T-helper 22 cell (primary cell): ENCODE measurements around the gene C15orf39.

Source experiments
- DNase-seq: peaks from one replicate; pipeline ENCODE4 v3.0.0-alpha.2; 2020; ENCODE audit warnings: low read depth

Gene C15orf39

DNA sequence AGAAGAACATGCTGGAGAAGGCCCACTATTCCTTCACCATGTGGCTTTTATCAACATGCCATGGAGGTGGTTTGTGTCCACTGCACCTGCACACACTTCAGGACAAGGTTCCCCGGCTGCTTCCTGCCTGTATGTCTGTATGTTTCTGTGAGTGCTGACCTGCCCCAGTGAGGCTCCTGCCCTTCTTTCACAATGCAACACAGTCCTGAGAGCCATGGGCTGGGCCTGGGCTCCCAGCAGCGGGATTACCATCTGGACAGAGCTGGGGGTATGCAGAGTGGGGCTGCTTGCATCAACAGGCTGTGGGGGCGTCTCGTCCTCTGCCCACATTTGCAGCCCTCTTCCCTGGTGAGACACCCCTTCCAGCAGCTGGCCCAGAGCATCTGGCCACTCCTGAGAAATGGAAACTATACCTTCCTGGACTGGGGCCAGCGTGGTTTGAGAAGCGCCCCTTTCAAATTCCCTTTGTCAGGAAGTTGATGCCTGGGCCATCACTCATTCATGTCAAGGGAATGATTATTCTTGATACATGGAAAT, 29.3 kb upstream of the C15orf39 start:
- DNase-seq: no peak

- DNase-seq: no peak
Measured at GRCh38 chr15:75174102-75174501, 27.6 kb upstream of the C15orf39 start.

- no peak for DNase-seq
Measured at GRCh38 chr15:75174729-75175128, 27.0 kb upstream of the C15orf39 start.

- no peak for DNase-seq
Measured at GRCh38 chr15:75176396-75176761, 25.3 kb upstream of the C15orf39 start.

- no peak for DNase-seq
Measured at GRCh38 chr15:75177360-75178071, 24.2 kb upstream of the C15orf39 start.

DNA sequence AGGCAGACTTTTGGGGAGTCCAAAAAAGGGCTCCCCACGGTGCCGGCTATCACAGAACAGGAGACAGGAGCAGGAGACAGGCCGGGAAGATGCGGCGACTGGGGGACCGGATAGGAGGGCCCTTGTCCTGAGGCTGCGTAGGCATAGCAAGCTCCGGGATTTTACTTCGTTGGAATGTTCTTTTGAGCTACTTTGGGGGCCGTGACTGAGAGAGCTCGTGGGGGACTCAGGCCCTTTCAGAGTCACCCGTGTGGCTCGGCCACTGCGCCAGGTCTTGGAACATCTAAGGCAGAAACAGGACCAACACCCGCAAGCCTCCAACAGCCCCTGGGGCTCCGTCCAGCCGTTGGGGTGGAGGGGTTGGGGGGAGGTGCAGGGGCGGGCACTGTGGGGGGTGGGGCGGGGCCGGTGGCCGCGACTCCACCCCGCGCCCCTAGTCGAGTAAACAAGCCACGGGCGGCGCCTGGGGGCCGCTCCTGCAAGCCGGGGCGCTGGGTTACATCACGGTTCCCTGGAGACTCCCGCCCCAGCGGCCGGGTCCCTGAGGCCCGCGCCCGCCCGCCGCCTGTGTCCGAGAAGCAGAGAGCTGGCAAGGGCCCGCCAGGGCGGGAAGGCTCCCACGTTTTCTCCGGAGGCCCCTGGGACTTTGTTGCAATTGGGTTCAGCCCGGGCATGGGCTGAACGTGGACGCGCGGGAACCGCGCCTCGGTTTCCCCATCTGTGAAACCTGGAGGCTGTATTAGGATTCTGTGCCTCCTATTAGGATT, 23.3 kb upstream of the C15orf39 start:
- no peak for DNase-seq

- DNase-seq: no peak
Measured at GRCh38 chr15:75178938-75179745, 22.5 kb upstream of the C15orf39 start.

- no peak for DNase-seq
Measured at GRCh38 chr15:75179746-75180140, 21.9 kb upstream of the C15orf39 start.

GRCh38 chr15:75181780-75182179, 19.9 kb upstream of the C15orf39 start:
- DNase-seq: no peak

- no peak for DNase-seq
Measured at GRCh38 chr15:75182187-75183131, 19.2 kb upstream of the C15orf39 start.

DNA sequence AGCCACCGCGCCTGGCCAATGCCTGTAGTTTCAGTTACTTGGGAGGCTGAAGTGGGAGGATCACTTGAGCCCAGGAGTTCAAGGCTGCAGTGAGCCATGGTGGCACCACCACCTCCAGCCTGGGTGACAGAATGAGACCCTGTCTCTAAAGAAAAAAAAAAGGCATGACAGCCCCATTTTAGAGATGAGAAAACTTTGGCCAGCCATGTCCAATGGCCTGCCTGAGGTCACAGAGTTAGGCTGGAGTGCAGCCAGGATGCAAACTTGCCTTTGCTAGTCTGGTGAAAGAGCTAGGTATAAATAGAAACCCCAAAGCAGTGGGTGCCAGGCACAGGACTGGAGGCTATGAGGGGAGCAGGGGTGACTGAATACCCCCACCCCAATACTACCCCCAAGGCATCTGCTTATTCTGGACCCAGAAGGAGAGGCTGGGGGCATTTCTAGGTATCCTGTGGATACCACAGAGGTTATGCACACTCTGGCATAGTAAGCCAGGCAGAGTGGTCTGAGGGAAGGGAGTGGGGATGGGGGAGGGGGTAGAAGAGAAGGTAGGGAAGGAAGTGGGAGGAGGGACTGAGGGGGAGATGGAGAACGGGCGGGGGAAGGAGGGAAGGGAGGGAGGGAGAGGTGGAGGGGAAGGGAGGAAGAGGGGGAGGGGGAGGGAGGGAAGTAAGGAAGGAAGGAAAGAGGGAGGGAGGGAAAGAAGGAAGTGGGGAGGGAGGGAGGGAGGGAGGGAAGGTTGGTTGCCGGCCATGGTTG, 16.2 kb upstream of the C15orf39 start:
- no peak for DNase-seq

DNA sequence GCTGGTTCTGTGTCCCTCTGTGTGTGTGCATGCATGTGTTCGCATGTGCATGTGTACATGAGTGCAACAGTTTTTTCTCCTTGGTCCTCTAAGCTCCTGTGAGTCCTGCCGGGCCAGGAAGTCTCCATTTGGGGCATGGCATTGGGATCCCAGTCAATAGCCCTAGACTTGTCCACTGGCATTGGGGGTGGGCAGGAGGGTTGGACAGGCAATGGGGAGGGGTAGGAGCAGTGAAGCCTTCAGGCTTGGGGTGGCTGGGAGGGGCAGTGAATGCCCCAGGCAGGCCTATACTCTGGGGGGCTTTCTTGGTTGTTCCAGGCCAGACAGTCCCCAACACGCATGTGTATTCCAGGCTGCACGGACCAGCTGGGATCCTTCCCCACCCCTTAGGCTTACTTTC, 15.6 kb upstream of the C15orf39 start:
- no peak for DNase-seq

- DNase-seq: no peak
Measured at GRCh38 chr15:75188499-75188898, 13.2 kb upstream of the C15orf39 start.

DNA sequence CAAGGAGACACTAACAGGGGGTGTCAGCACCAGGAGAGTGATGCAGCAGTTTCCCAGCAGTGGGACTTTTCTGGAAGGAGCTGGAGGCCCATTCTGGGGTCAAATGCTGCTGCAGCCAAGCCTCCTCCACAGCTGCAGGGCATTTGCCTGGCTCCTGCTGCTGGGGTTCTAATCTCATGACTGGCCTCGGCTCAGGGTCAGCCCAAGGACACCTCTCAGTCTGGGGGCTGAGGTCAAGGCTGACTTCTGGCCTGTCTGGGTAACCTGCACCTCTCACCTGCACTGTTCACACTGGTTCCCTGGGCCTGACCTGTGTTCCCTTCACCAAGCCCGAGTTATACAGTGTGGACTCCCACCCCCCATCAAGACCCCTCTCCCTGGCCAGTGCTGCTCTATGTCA, 10.4 kb upstream of the C15orf39 start:
- DNase-seq: no peak

GRCh38 chr15:75192307-75192706, 9.4 kb upstream of the C15orf39 start:
- DNase-seq: no peak

DNA sequence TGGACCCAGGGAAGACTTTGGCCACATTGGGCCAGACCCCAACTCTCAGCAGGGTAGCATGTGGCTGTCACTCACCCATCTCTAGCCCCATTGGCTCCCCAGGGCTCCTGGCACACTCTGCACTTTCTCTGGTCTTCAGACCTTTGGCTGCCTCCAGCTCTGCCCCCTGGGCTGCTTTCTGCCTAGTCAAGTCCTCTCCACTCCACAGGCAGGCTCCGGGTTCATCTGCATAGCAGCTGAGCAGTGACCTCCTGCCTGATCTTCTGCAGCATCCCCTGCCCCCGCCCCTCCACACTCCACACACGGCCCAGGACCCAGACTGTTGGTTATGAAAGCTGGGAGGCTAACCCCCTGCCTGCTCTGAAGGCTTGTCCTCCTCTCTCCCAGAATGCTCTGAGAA, 8.4 kb upstream of the C15orf39 start:
- no peak for DNase-seq

DNA sequence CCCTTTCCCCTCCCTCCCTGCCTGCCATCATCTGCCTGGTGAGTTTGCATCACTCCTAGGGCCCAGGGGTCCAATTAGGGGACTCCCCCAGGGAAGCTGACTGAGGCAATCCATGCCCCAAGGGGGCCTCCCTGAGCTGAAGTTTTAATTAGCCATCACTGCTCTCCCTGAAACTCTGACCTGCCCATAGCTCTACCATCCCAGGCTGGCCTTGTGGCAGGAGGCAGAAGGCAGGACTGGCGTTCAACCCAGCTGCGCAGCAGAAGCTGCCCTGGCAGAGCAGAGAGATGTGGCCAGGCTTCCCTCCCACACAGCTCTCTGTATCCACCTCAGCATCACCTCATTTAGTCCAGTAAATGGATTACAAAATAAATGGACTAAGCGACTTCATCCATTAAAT, 7.7 kb upstream of the C15orf39 start:
- no peak for DNase-seq

DNA sequence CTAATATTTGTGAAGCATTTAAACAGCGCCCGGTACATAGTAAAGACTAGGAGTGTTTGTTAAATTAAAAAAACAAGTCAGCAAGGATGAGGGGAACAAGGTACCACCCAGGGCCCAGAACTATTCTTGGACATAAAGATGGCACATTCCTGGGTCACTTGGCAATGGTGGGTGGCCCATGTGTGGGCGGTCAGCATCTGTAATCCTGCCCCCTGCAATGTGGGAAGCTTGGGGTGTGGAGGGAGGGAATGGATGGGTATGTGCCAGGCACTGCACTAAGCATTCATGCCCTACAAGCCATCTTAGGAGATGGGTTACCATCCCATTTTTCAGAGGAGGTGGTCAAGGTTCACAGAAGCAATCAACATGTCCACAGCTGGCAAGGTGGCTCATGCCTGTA, 7.3 kb upstream of the C15orf39 start:
- no peak for DNase-seq

- DNase-seq: no peak
Measured at GRCh38 chr15:75195122-75195765, 6.4 kb upstream of the C15orf39 start.

- no peak for DNase-seq
Measured at GRCh38 chr15:75195766-75196241, 5.9 kb upstream of the C15orf39 start.
